Dedifferentiated amniotic fluid mesenchymal stem cell (primary cell): Measurements from ENCODE around the gene ITGB3.
A peak's percentile ranks its signal among the peaks of the same experiment; 100 is the strongest.
"Not testable (repeated sequence)": the region's sequence is repeated elsewhere in the genome, so short reads cannot be mapped to it uniquely, and the experiment has no call there.

ENCODE experiments used
- DNase-seq: peaks from one replicate; pipeline ENCODE4 v3.0.0-alpha.2; 2016; ENCODE audit errors: extremely low spot score

ITGB3 gene

DNA sequence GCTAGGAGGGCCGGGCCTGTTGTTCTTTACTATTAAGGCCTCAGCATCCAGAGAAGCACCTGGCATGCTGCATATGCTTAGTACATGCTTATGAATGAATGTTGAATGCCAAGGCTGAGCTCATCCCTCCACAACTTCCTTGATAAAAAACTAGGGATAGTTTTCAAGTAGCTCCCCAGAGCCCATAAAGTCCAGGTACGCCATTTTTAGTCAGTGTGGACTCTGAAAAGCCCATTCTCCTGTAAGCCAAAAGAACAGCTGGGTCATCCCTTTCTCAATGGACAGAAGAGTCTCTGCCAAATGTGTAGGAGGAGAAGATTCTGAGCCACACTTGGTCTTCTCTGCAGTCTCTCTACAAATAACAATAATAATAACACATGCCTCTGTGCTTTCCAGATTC lies 8.9 kb upstream of the ITGB3 start:
- no peak for DNase-seq

GRCh38 chr17:47246120-47246519 lies 7.5 kb upstream of the ITGB3 start:
- DNase-seq: no peak

GRCh38 chr17:47250855-47251254 lies 2.8 kb upstream of the ITGB3 start:
- no peak for DNase-seq

DNA sequence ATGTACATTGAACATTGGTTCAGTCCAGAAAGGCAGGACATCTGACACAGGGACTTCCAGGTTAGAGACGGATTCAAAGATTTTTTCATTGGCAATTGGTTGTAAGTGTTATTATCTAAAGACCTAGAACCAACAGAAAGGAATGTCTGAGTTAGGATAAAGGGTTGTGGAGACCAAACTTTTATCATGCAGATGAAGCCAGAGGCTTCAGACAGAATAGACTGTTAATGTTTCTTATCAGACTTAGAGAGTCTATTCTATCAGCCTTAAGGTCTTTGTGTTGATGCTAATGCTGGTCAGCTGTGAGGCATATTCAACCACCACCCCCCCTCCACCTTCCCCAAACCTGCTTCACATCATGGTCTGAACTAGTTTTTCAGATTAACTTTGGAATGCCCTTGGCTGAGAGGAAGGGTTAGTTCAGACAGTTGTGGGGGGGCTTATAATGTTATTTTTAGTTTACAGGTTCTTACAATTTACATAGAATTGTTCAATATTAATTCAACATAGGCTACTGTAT lies 2.1 kb upstream of the ITGB3 start:
- DNase-seq: no peak

DNA sequence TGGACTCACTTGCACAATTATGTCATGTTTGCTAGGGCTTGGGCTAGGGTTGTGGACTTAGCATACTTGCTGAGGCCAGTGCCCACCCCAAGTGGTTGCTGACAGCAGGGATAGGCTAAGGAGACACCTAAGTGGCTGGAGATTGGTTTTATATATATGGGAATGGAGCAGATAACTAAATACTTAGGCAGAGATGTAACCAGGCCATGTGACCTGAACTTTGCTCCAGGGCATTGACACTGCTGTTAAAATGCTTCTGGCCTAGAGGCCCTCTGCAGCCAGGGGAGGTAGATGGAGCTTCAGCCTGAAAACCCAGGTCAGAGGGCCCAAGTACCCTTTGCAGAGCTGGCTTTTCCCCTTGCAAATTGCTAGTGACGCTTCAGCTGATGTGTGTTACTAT lies 1.4 kb upstream of the ITGB3 start:
- no peak for DNase-seq

GRCh38 chr17:47252766-47253512 lies 688 bp upstream of the ITGB3 start:
- no peak for DNase-seq

DNA sequence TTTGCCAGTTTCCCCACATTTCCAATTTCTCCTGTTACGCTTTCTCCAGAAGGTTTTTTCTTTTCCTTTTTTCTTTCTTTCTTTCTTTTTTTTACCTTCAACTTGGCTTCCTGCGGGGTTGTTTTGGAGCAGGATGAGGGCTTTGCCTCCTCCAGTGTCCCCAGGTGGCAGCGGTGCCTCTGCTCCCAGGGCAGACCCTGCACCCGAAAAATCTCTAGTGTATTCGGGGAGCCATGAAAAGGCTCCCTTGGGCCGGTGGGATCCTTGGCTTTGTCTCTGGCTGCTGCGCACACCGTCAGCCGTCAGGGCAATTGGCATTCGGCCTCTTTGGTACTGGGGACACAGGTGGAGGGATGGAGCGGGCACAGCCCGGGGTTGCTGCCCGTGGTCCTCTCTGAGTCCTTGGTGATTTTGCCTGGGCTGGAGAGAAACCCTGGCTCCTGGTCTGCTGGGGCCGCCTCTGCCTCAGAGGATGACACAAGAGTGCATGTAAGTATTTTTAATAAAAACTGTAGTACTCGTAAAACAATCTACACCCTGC lies 846 bp downstream of the ITGB3 start:
- no peak for DNase-seq

- peak; percentile 62 for DNase-seq
Observed at GRCh38 chr17:47257651-47258339, 4.2 kb downstream of the ITGB3 start.

- no peak for DNase-seq
Observed at GRCh38 chr17:47262586-47262985, 9.0 kb downstream of the ITGB3 start.

DNA sequence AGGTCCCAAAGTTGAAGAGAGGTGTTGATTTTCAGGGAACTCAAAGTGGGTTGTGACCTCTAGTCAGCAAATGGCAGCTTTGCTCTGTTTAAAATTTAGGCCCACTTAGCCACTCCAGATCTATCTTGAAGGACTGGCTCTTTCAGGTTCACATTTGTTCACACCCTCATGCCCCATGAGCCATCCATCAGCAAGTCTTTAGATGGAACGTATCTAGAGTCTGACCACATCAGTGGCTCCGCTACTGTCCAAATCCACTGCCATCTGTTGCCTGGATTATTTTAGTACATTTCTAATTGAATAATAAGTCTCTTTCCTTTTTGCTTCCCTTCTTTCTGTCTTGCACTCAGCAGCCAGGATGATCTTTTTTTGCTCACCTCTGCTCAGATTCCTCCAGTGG lies 10.5 kb downstream of the ITGB3 start:
- no peak for DNase-seq

DNA sequence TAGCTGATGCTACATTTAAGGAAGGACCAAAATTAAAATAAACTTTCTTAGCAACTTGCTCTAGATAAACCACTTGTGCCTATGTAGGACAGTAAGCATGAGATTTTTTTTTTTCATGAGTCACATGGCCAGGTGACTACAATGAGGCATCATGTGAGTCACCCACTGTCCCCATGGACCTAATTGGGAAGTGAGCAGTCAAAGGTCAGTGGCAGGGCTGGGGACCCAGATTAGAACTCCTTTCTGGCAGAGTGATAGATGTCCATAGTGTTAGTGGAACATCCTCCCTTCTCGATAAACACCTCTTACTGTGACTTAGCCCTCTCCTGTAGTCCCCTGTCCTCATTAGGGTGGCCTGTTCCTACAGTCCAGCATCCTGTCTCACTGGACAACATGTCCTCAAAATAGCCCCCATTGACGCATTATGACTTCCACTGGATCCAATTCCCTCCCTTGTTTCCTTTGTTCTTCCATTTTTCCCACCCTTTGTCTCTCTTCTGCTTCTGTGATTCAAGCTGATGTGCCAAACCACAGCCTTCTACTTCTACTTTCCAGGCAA lies 12.4 kb downstream of the ITGB3 start:
- DNase-seq: no peak

- no peak for DNase-seq
Observed at GRCh38 chr17:47266782-47267181, 13.2 kb downstream of the ITGB3 start.

DNA sequence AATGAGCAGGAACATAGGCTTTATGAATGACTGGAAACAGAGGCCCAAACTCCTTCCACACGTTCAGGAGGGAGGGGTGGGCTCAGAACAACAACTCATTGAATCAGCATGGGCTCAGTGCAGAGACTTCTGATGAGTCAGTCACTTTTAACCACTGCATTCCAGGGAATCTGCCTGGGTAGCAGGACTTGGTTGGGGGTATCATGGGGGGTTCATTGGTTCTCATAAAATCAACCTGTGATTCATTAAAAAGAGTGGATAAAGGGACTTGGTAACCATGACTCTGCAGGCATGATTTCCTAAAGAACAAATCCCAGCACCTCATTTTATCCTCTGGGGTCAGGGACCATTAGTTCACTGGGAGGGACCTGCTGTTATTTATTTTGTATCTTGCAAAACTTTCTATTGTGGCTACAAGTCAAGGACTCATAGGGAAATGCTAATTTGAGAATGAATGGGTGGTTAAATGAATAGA lies 13.8 kb downstream of the ITGB3 start:
- peak; percentile 29 for DNase-seq

DNA sequence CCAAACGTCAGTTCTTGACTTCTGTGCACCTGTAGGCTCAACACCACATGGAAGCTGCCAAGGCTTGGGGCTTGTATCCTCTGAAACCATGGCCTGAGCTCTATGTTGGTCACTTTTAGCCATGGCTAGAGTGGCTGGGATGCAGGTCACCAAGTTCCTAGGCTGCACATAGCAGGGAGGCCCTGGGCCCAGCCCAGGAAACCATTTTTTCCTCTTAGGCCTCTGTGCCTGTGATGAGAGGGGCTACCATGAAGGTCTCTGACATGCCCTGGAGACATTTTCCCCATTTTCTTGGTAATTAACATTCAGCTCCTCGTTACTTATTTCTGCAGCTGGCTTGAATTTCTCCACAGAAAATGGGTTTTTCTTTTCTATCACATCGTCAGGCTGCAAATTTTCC lies 15.3 kb downstream of the ITGB3 start:
- DNase-seq: not testable (repeated sequence)

DNA sequence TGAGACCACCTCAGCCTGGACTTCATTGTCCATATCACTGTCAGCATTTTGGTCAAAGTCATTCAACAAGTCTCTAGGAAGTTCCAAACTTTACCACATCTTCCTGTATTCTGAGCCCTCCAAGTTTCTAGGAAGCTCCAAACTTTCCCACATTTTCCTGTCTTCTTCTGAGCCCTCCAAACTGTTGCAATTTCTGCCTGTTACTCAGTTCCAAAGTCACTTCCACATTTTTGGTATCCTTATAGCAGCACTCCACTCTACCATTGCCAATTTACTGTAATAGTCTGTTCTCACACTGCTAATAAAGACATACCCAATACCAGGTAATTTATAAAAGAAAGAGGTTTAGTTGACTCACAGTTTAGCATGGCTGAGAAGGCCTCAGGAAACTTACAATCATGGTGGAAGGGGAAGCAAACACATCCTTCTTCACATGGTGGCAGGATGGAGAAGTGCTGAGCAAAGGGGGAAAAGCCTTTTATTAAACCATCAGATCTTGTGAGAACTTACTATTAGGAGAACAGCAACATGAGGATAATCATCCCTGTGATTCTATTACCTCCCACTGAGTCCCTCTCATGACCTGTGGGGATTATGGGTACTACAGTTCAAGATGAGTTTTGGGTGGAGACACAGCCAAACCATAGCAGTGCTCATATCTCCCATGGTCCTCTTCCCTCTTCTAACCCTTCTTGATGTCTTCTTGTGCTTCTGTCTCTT lies 16.1 kb downstream of the ITGB3 start:
- not testable (repeated sequence) for DNase-seq

DNA sequence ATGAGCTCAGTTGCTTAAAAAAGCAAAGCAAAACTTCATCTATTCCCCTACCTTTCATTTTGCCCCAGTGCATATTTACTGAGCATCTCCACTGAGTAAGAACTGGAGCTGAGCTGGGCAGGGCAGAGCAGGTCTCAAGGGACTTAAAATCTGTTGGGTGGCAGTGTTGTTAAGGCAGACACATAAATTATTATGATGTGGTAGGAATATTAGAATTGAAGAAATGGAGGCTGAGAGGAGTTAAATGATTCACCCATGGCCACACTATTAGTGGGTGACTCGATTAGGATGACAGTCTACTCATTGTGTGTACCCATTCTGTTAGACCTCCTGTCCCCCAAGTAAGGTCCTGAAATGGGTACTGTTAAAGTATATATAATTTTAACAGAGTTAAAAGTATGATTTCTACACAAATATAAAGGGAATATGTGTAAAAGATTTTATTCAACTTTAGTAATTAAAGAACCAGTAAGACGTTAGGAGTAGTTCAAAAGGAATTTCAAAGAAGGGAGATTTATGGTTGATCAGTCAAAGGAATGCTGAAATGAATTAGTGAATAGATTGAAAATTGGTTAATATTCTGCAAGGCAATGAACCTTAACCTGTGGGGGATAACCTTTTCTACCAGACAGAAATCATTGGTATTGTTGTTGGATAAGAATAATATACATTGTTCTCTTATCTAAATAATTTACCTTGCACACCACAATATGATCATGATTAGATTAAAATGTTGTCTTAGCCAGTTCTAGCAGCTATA lies 17.5 kb downstream of the ITGB3 start:
- no peak for DNase-seq

- DNase-seq: no peak
Observed at GRCh38 chr17:47272491-47272890, 18.9 kb downstream of the ITGB3 start.

GRCh38 chr17:47273245-47273644 lies 19.6 kb downstream of the ITGB3 start:
- DNase-seq: no peak

DNA sequence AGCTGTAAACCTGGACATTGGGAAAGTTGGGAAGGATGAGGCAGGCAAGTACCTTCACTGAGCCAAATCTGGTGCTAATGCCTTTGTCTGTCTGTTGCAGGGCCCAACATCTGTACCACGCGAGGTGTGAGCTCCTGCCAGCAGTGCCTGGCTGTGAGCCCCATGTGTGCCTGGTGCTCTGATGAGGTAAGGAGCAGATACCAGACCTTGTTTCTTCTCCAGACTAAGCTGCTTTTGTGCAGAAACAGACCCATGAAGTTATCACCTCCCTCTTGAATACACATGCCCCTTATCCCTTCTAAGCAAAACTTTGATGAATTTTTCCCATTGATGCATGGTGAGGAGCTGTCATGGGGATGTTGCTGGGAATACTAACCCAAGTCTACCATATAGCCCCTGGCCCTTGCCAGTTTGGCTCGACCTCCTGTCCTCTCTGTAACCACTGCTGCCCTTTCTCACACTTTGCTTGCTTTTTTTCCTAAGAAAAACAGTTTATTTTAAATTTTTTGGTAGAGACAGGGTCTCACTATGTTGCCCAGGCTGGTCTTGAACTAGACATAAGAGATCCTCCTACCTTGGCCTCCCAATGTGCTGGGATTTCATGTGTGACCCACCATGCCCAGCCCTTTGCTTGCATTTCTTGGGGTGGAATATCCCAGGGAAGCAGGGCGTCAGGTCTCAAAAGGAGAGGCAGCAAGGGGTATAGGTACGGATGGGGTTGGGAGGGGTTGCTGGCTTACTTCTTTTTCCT lies 20.9 kb downstream of the ITGB3 start:
- DNase-seq: no peak

- peak; percentile 89 for DNase-seq
Observed at GRCh38 chr17:47275245-47275984, 21.8 kb downstream of the ITGB3 start.
